ENCODE measurements around the gene CANT1. TPM values are rescaled to one million over a fixed set of nuclear protein-coding genes. Genes with fewer than 3 reads are reported as not detected.

Gene CANT1
- total and polyA plus RNA-seq, 8 donors, result 16.6 to 151 (median 40.7) TPM

DNA sequence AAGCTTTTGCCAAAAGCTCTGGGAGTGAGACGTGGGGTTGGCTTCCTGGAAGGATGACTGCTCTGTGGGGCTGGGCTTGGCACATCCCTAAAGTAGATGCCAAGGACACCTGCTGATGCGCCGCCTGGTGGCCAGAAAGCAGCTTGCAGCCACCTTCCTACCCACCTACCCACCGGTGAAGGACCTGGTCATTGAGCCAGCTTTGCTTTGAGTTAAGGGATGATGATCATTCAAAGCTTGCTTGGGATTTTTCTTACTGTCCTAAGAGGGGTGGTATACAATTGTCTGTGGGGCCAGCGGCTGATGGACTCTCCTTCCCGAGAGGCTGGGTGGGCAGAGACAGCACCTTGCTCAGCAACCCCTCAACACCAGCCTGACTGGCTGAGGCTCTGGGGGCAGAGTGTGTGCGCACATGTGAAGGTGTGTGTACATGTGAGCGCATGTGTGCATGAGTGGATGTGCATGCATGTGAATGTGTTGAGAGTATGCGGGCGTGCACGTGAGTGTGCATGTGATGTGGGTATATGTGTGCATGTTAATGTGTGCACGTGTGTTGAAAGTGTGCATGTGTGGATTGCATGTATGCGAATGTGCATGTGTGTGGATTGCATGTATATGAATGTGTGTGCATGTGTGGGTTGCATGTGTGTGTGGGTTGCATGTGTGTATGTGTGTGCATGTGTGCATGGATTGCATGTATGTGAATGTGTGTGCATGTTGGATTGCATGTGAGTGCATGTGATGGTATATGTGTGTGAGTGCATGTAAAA is 33.0 kb upstream of the CANT1 start:
- Histone ChIP-seq H3K36me3 (peaks cover 0 to 4% (median 0%) of the 10 kb centered on the region in 4 donors), H3K4me3 (no peak overlapping the region), H3K4me1 (peaks cover 0 to 23% (median 14%) of the 10 kb centered on the region in 4 donors), H3K9me3 (no peaks in the 10 kb centered on the region), H3K27me3 (peaks cover 0 to 17% (median 0%) of the 10 kb centered on the region in 3 donors), H3K27ac (no peak overlapping the region)
- peak in 1 of 3 donors; percentile 66 for TF ChIP-seq POLR2AphosphoS5 (IDR thresholded peaks at IDR 0.05)
- TF ChIP-seq, protein P1, sequence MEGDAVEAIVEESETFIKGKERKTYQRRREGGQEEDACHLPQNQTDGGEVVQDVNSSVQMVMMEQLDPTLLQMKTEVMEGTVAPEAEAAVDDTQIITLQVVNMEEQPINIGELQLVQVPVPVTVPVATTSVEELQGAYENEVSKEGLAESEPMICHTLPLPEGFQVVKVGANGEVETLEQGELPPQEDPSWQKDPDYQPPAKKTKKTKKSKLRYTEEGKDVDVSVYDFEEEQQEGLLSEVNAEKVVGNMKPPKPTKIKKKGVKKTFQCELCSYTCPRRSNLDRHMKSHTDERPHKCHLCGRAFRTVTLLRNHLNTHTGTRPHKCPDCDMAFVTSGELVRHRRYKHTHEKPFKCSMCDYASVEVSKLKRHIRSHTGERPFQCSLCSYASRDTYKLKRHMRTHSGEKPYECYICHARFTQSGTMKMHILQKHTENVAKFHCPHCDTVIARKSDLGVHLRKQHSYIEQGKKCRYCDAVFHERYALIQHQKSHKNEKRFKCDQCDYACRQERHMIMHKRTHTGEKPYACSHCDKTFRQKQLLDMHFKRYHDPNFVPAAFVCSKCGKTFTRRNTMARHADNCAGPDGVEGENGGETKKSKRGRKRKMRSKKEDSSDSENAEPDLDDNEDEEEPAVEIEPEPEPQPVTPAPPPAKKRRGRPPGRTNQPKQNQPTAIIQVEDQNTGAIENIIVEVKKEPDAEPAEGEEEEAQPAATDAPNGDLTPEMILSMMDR (IDR thresholded peaks at IDR 0.05), result peak in 5 of 7 experiments; percentile 81 to 92 (median 85)
- no peak for TF ChIP-seq EP300 (IDR thresholded peaks at IDR 0.05)
- TF ChIP-seq POLR2A (IDR thresholded peaks at IDR 0.05), result no peak
- DNase-seq, result peak; percentile 79 to 87
- intact Hi-C loops (cut with DNase I; ENCODE audit: low total_unique reads), result no loop called here
- WGBS, 5 donors, result 61 to 85% (median 61%) methylated on average over 9 to 13 of the region's 13 CpGs

DNA sequence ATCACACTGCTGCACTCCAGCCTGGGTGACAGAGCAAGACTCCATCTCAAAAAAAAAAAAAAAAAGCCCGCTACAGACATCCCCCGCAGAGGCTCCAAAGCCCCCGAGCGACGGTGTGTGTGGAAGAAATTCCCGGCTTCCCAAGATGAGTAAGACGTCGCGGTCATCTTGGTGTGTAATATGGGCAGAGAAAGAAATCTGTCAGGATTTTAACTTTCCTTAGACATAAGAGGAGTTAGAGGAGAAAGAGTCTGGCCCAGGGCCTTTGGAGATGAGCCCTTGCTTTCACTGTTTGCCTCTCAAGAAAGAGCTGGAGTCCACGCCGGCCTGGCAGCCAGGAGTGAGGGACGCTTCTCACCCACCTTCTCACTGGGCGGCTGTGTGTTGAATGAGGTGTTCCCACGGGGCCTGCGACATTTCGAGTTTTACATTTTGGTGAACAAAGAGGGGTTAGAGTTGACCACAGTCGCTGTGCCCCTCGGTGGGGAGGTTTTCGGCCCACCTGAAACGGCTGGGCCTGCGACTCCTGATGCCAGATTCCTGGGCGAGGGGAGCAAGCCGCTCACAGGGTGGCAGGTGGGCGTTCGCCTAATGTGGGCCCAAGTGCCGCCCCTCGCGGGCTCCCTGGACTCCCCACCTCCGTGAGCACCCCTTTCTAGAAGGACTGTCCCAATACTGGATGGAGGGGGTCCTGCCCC is 32.3 kb upstream of the CANT1 start:
- WGBS, 5 donors, result 87 to 90% (median 89%) methylated on average over 25 to 29 of the region's 29 CpGs
- intact Hi-C loops (cut with DNase I; ENCODE audit: low total_unique reads), result no loop called here

DNA sequence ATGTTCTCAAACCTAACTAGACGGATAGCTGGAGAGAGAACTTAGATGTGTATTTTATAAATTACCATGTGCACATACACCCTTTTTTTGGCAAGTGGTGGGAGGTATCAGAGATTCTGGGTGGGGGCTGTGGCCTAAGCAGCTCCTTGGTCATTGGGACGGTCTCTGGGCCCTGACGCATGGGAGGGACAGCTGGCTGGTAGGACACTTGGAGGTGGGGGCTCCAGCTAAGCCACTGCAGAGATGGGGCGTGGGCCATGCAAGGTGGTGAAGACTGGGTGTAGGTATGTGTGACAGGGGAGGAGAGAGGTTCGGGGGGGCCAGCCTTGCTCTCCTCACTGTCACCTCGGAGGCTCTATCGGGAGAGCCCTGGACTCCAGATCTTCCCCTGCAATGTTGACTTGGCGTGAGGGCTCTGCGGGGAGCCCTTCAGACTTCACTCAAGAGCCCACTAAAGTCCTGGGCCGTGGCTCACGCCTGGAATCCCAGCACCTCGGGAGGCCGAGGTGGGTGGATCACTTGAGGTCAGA is 31.5 kb upstream of the CANT1 start:
- Histone ChIP-seq H3K9me3 (no peaks in the 10 kb centered on the region), H3K4me3 (no peak overlapping the region), H3K27me3 (peaks cover 0 to 10% (median 0%) of the 10 kb centered on the region in 3 donors), H3K36me3 (no peaks in the 10 kb centered on the region), H3K4me1 (peaks cover 0 to 27% (median 12%) of the 10 kb centered on the region in 4 donors), H3K27ac (no peak overlapping the region)
- DNase-seq, result no peak
- TF ChIP-seq POLR2AphosphoS5 (IDR thresholded peaks at IDR 0.05) (no peak), EP300 (IDR thresholded peaks at IDR 0.05) (no peak), POLR2A (IDR thresholded peaks at IDR 0.05) (no peak)
- TF ChIP-seq, protein P1 (IDR thresholded peaks at IDR 0.05), result no peak
- WGBS, 5 donors, result 87 to 92% (median 90%) methylated on average over 8 to 13 of the region's 13 CpGs
- intact Hi-C loops (cut with DNase I; ENCODE audit: low total_unique reads), result no loop called here

More for the DNA sequence above, 32.3 kb upstream of the CANT1 start:
- TF ChIP-seq EP300 (IDR thresholded peaks at IDR 0.05) (no peak), POLR2AphosphoS5 (IDR thresholded peaks at IDR 0.05) (no peak), POLR2A (IDR thresholded peaks at IDR 0.05) (no peak)
- TF ChIP-seq, protein P1 (IDR thresholded peaks at IDR 0.05), result no peak
- H3K4me1 ChIP-seq, result peaks cover 0 to 27% (median 13%) of the 10 kb centered on the region in 4 donors
- peaks cover 0 to 17% (median 0%) of the 10 kb centered on the region in 3 donors for H3K27me3 ChIP-seq
- no peaks in the 10 kb centered on the region for H3K9me3 ChIP-seq
- H3K27ac ChIP-seq, result no peak overlapping the region
- no peak overlapping the region for H3K4me3 ChIP-seq
- DNase-seq, result no peak
- H3K36me3 ChIP-seq, result no peaks in the 10 kb centered on the region

DNA sequence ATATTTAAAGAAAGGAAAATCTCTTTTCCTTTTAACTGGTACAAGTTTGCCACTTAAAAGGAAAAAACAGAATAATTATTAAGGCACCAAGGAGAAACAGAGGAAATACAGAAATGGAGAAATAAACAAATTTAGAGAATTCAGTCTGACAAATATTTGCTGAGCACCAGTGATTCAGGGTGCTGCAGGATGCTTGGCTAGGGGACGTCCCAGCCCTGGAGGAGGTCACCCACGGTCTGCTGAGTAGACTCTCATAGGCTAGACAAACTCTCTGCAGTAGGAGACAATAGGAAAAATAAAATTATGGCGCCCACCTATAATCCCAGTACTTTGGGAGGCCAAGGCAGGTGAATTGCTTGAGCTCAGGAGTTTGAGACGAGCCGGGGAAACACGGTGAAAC is 30.3 kb upstream of the CANT1 start:
- TF ChIP-seq POLR2A (IDR thresholded peaks at IDR 0.05) (no peak), EP300 (IDR thresholded peaks at IDR 0.05) (no peak), POLR2AphosphoS5 (IDR thresholded peaks at IDR 0.05) (no peak)
- TF ChIP-seq, protein P1 (IDR thresholded peaks at IDR 0.05), result no peak
- intact Hi-C loops (cut with DNase I; ENCODE audit: low total_unique reads), result no loop called here
- Histone ChIP-seq H3K4me1 (peaks cover 0 to 25% (median 10%) of the 10 kb centered on the region in 4 donors), H3K27ac (no peak overlapping the region), H3K9me3 (no peaks in the 10 kb centered on the region), H3K27me3 (peaks cover 0 to 2% (median 0%) of the 10 kb centered on the region in 3 donors), H3K36me3 (no peaks in the 10 kb centered on the region), H3K4me3 (no peak overlapping the region)
- no peak for DNase-seq
- WGBS, 5 donors, result 85 to 91% (median 90%) methylated on average over 6 of the region's 6 CpGs

All from stomach (tissue), 9 donors.